ENCODE measurements around the gene GNA14.
"Not testable (repeated sequence)": the region's sequence is repeated elsewhere in the genome, so short reads cannot be mapped to it uniquely, and the experiment has no call there.

GNA14 gene

GRCh38 chr9:77489405-77490163, 158.5 kb downstream of the GNA14 start:
- DNase-seq (ENCODE audit: low read depth, low spot score) = not testable (repeated sequence)

GRCh38 chr9:77488439-77489126, 159.5 kb downstream of the GNA14 start:
- no peak for DNase-seq (ENCODE audit: low read depth, low spot score)

- no peak for DNase-seq (ENCODE audit: low read depth, low spot score)
Observed at GRCh38 chr9:77486968-77487367, 161.2 kb downstream of the GNA14 start.

GRCh38 chr9:77486463-77486862, 161.7 kb downstream of the GNA14 start:
- no peak for DNase-seq (ENCODE audit: low read depth, low spot score)

- no peak for DNase-seq (ENCODE audit: low read depth, low spot score)
Observed at GRCh38 chr9:77475641-77476473, 172.3 kb downstream of the GNA14 start.

GRCh38 chr9:77474936-77475335, 173.2 kb downstream of the GNA14 start:
- no peak for DNase-seq (ENCODE audit: low read depth, low spot score)

- no peak for DNase-seq (ENCODE audit: low read depth, low spot score)
Observed at GRCh38 chr9:77472646-77473045, 175.5 kb downstream of the GNA14 start.

- no peak for DNase-seq (ENCODE audit: low read depth, low spot score)
Observed at GRCh38 chr9:77471572-77471971, 176.6 kb downstream of the GNA14 start.

GRCh38 chr9:77469515-77470231, 178.4 kb downstream of the GNA14 start:
- DNase-seq (ENCODE audit: low read depth, low spot score) = no peak

GRCh38 chr9:77464661-77465060, 183.5 kb downstream of the GNA14 start:
- no peak for DNase-seq (ENCODE audit: low read depth, low spot score)

GRCh38 chr9:77463151-77463550, 185.0 kb downstream of the GNA14 start:
- no peak for DNase-seq (ENCODE audit: low read depth, low spot score)

GRCh38 chr9:77462066-77462465, 186.1 kb downstream of the GNA14 start:
- no peak for DNase-seq (ENCODE audit: low read depth, low spot score)

GRCh38 chr9:77460938-77461337, 187.2 kb downstream of the GNA14 start:
- DNase-seq (ENCODE audit: low read depth, low spot score) = no peak

- no peak for DNase-seq (ENCODE audit: low read depth, low spot score)
Observed at GRCh38 chr9:77457916-77458592, 190.1 kb downstream of the GNA14 start.

GRCh38 chr9:77456829-77457437, 191.2 kb downstream of the GNA14 start:
- DNase-seq (ENCODE audit: low read depth, low spot score) = peak; percentile 85

GRCh38 chr9:77455312-77455927, 192.7 kb downstream of the GNA14 start:
- no peak for DNase-seq (ENCODE audit: low read depth, low spot score)

GRCh38 chr9:77454663-77455062, 193.5 kb downstream of the GNA14 start:
- peak; percentile 93 for DNase-seq (ENCODE audit: low read depth, low spot score)

GRCh38 chr9:77453825-77454647, 194.1 kb downstream of the GNA14 start:
- no peak for DNase-seq (ENCODE audit: low read depth, low spot score)

GRCh38 chr9:77451507-77451906, 196.6 kb downstream of the GNA14 start:
- no peak for DNase-seq (ENCODE audit: low read depth, low spot score)
